AML-193 (cell line): ENCODE data around the gene FNDC3B.

Experiments used
- DNase-seq, 2 experiments: peaks; one replicate each; lab custom pipeline; 2025; lab: John Stamatoyannopoulos, UW

FNDC3B gene

DNA sequence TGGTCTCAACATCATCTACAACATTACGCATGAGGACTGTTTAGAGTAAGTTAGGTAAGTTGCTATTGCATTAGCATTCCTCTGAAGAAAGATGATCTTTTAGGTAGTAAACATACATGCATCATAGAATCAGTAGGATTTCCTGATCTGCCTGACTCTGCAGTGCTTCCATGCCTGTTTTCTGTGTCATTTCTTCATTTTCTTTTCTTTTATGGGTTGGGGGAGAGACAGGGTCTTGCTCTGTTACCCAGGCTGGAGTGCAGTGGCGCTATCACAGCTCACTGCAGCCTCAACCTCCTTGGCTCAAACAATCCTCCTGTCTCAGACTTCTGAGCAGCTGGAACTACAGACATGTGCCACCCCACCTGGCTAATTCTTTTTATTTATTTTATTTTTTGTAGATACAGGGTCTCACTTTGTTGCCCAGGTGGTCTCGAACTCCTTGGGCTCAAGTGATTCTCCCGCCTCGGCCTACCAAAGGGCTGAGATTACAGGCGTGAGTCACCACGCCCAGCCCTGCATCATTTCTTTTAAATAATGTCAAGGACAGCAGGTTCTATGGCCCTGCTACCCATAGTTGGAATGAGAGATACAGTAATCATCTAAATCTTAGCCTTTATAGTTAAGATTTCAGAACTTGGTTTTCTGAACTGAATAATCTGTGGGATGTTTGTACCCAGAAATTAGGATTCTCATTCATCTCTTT lies 224.6 kb downstream of the FNDC3B start:
- DNase-seq: no peak

DNA sequence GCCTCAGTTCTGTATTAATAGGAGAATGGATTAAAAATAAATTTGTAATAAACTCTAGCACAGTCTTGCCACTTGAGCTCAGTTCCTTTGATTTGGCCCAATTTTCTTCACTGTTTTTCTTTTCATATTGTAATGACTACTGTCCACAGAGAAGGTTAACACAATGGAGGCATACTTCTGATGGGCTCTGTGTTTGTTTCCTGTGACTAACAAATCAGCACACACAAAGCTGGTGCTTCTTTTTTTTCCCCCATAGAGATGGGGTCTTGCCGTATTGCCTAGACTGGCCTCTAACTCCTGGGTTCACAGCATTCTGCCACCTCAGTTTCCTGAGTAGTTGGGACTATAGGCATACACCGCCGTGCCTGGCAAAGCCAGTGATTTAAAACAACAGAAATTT lies 226.7 kb downstream of the FNDC3B start:
- no peak for DNase-seq

GRCh38 chr3:172268425-172268824 lies 229.0 kb downstream of the FNDC3B start:
- DNase-seq: no peak

- DNase-seq: no peak
These were observed 229.5 kb downstream of the FNDC3B start for GRCh38 chr3:172268868-172269267.

DNA sequence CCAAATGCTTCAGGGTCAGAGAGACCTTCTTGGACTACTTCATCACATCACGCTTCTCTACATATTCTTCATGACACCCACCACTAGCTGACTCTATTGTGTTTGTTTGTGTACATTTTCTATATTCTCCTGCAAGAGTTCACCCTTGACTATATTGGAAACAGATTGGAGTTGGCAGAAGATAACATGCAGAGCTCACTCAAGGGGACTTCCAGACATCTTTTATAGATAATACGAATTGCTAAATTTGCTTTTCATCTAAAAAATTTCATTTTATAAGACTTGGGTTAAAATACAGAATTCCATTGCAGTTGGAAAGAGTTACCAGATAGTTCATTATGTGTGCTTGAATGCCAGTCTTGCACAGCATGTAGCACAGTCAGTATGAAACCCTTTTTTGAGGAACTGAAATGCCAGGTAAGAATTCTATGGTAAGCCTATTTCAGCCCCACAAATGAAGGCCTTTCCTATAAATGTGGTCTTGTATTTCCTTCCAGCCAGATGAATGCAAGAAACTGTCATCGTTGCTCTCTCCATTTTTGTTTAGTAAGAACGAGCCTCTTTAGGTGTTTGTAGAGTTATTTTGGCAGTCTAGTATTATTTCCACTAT lies 231.3 kb downstream of the FNDC3B start:
- DNase-seq: no peak

DNA sequence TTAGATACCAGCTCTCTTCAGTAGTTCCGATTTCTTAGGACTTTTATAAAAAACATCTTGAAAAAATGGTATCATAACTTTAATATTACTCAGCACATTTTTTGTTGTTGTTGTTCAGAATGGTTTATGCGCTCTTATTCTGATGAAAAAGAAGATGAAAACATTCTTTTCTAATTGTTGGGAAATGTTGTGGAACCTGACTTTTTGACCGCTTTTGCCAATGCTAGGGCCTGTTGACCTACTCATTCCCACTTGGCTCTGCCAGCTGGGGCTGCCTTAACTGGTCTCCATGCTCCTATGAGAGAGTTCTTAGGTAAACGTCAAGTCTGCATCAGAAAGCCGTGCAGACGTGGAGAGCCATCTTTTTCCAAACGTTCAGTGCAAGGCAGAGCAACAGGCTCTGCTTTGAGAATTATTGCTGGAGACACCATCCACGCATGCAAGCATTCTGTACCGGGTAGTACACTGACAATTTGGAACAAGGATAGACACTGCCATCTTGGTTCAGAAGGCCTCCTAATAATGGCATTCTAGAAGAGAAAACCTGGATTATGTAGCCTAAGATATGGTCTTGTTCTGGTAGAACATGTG lies 232.1 kb downstream of the FNDC3B start:
- DNase-seq: no peak

GRCh38 chr3:172272698-172273097 lies 233.3 kb downstream of the FNDC3B start:
- DNase-seq: no peak

DNA sequence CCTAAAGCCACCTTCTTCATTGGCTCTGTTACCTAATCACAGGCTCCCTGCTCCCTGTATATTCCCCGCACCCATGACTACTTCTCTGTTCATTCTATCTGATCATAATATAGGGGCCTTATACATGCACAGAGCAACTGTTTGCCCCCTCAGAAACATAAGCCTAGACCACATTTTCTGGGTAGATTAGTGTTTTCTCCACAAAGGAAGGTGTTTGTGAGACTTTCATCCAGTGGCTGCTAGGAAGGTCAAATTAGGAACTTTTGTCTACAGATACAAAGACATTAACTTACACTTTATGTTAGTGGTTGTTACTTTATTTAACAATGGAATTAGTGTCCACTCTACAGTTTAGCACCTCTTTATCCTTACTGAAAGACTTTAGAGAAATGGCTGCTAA lies 234.0 kb downstream of the FNDC3B start:
- DNase-seq: no peak

DNA sequence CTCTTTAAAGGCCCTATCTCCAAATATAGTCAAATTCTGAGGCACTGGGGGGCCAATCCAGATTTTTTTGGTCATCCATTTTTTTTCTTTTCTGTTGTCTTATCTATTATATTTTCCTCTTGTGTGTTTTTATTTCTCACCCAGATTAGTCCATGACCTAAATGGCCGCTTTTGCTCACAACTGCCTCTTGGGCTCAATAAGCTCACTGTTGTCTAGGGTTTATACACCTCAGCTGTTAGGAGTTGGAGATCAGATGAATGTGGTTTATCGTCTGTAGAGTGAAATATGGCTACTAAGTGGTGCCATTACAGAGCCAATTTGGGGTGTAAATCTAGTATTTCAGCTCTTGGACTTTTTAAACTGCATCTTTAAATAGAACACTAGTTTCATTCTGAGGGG lies 235.5 kb downstream of the FNDC3B start:
- DNase-seq: no peak

GRCh38 chr3:172275586-172275985 lies 236.2 kb downstream of the FNDC3B start:
- DNase-seq: no peak

- DNase-seq: no peak
These were observed 236.7 kb downstream of the FNDC3B start for GRCh38 chr3:172276103-172276502.

DNA sequence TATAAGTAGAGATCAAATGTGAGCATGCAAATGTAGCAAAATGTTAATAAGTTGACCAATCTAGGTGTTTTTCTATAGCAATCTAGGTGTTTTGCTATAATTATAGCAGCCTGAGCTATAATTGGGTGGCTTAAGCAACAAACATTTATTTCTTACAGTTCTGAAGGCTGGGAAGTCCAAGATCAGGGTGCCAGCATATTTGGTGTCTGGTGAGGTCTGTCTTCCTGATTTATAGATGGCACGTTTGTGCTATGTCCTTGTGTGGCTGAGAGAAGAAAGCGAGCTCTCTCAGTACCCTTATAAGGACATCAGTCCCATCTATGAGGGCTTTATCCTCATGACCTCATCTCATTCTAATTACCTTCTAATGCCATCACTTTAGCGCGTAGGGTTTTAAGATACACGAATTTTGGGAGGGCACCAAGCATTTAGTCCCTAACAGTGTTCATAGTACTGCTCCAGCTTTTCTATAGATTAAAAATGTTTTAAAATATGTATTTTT lies 237.8 kb downstream of the FNDC3B start:
- DNase-seq: no peak

DNA sequence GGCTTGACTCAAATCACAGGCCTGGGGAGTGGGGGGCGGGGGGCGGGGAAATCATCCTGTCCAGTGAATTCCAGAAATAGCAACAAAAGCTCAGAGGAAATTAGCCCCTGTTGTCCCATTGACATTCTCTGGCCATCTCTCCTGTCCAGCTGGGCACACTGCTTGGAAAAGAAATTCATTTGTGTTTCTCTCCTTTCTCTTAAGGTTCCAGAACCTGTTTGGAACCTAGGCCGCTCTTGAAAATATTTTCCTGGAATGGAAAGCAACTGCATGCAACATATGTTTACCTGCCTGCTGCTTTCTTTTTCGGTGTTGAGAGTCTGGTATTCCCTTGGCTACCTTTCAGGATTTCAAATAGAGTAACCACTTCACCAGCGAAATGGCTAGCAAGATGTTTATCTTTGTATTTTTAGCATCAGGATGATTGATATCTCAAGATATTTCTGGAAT lies 239.8 kb downstream of the FNDC3B start:
- no peak for DNase-seq

- no peak for DNase-seq
These were observed 240.6 kb downstream of the FNDC3B start for GRCh38 chr3:172279974-172280373.

DNA sequence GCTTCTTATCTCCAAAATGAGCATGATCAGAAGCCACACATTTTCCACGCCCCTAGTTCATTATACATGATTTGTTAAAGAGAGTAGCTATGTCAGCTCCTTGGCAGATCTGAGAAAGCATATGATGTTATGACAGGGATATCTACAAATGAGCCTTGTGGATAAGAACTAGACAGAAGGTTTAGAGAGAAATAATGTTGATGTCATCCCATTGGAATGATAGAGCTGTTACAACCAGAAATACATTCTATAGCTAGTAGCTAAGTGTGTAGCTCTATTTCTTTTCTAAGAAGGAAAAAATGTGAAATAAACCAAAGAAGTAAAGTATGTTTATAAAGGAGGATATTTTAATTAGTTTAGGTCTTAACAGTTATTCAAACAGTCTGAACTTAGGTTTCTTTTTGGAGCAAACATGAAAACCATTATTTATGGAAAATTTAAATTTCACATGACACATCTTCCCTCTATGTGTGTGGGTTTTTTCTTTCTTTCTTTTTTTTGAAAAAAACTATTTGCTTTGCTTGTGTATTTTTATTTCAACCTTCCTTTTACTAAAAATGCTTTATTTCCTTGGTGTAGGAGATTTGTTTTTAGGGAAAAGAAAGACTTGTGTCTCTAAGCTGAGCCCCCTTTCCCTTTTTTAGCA lies 241.2 kb downstream of the FNDC3B start:
- DNase-seq: no peak

GRCh38 chr3:172281884-172282283 lies 242.5 kb downstream of the FNDC3B start:
- DNase-seq: no peak

DNA sequence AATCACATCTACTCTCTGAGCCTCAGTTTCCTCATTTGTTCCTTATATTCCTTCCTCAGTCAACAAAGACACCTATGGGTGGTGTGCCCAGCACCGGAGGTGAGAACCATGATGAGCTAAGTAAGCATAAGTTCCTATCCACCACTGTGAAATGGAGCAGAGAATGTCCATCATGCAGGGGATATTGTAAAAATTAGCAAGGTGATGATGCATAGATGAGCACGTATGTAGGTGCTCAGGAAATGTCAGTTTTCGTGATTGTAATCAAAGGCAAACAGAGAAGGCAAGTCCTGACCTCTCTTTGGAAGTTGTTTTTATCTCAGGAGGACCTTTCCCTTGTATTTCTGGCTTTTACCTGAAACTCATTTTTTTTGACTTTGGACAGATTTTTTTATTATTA lies 243.5 kb downstream of the FNDC3B start:
- no peak for DNase-seq

DNA sequence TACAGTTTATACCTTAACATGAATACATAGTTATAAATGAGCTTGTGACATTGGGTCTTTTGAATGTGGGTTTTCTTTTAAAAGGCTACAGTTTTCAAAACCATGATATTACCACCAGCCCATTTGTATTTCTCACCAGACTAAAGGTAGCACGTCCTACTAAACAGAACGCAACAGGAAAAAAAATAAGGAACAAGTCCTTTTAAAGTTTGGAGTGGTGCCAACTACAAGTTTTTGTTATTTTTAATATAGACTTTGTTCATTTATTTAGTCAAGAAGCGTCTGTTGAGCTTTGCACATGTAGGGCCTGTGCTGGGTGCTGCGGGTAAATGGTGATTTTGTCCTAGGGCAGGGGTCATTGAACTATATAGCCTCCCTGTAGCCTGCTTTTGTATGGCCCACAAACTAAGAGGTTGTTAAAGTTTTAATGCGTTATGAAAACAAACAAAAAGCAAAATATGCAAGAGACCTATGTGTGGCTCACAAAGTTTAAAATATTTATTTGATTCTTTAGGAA lies 244.5 kb downstream of the FNDC3B start:
- DNase-seq: no peak

DNA sequence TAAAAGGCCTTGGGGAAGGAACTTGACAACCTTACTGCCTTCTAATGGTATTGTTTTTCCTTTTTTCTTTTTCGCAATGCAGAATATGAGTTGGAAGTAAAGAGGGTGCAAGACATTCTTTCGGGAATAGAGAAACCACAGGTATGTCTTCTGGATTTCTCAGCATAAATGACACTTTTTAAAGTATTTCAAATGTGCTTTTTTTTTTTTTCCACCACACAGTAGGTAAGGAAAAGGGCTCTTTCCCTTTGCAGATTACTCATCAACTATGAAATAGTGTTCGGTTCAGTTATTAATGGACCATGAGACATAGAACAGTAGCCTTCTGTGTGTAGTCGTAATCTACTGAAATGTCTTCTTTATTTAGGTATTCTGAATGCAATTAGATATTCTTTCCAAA lies 246.5 kb downstream of the FNDC3B start:
- no peak for DNase-seq

- DNase-seq: no peak
These were observed 247.3 kb downstream of the FNDC3B start for GRCh38 chr3:172286548-172287148.

GRCh38 chr3:172287937-172288477 lies 248.6 kb downstream of the FNDC3B start:
- no peak for DNase-seq

DNA sequence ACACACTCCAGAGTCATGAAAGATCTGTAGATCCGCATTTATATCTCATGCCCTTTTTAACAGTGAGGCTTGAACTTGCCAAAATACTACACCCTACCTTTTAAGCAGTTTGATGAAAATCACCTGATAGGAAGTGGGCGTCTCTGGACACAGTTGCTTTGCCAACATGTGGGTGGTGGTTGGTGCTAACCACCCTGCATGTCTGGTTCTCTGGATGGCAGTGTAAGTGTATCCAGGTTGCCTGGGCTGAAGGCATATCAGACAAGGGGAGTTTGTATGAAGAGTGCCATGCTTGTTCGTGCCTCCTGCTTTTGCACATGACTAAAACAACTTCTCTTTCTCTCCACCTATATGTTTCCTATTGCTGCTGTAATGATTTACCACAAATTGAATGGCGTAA lies 249.3 kb downstream of the FNDC3B start:
- no peak for DNase-seq
